IMR-90 (cell line): ENCODE data around the gene HOXA3. TPM values are rescaled to one million over a fixed set of nuclear protein-coding genes. Genes with fewer than 3 reads are reported as not detected.

Experiments used
- ATAC-seq: fragments of 200-7000 bp; cut with Tn5 transposase; 2 replicates; pipeline ENCODE4 v1.9.1; 2020; ENCODE audit warnings: low read depth, mild to moderate bottlenecking, moderate library complexity
- BruUV-seq: library from RNA; stranded (reverse); fragments of 400-500 nt; replicated peaks from 2 replicates; lab custom pipeline; 2021; lab: Mats Ljungman, UMichigan
- CTCF ChIA-PET: fragments of 300-600 bp; formaldehyde crosslinking; extraction: SDS; loops from one replicate; lab custom pipeline; 2021; ENCODE audit warnings: antibody characterized with exemption; lab: Yijun Ruan, JAX
- POLR2A ChIA-PET: fragments of 300-600 bp; sonication (Branson Sonifier 250); formaldehyde crosslinking; loops from one replicate; lab custom pipeline; 2022; ENCODE audit warnings: antibody characterized with exemption; ENCODE audit not compliant: unreplicated experiment; lab: Charles Lee
- DNase-seq: peaks from one replicate; pipeline ENCODE4 v3.0.0; 2013
- H2AFZ ChIP-seq: replicated peaks from 2 replicates; pipeline ENCODE3; 2013; ENCODE audit warnings: low read length, mild to moderate bottlenecking; ENCODE audit not compliant: poor library complexity
- H2AK5ac ChIP-seq: 2 replicates; pipeline ENCODE4 v1.6.1; 2013; ENCODE audit warnings: low read depth, low read length, inconsistent platforms
- H2AK9ac ChIP-seq: replicated peaks from 2 replicates; pipeline ENCODE3; 2013; ENCODE audit warnings: mild to moderate bottlenecking, low read depth, low read length, moderate library complexity; ENCODE audit not compliant: poor library complexity
- H2BK120ac ChIP-seq: 2 replicates; pipeline ENCODE4 v1.6.1; 2013; ENCODE audit warnings: low read depth, low read length, inconsistent platforms
- H2BK15ac ChIP-seq: 3 replicates; pipeline ENCODE4 v1.6.1; 2013; ENCODE audit warnings: low read depth, low read length, inconsistent platforms
- H2BK20ac ChIP-seq: 2 replicates; pipeline ENCODE4 v1.6.1; 2013; ENCODE audit warnings: low read depth, mild to moderate bottlenecking, inconsistent platforms, low read length, moderate library complexity
- H2BK5ac ChIP-seq: 2 replicates; pipeline ENCODE4 v1.6.1; 2013; ENCODE audit warnings: mild to moderate bottlenecking, low read depth, low read length, inconsistent platforms; ENCODE audit not compliant: poor library complexity, severe bottlenecking
- H3K14ac ChIP-seq: replicated peaks from 2 replicates; pipeline ENCODE4 v1.6.1; 2013; ENCODE audit warnings: low read depth, low read length, inconsistent platforms
- H3K18ac ChIP-seq: 2 replicates; pipeline ENCODE4 v1.6.1; 2013; ENCODE audit warnings: low read depth, low read length, control low read depth
- H3K23ac ChIP-seq: 2 replicates; pipeline ENCODE4 v1.6.1; 2013; ENCODE audit warnings: low read depth, low read length, inconsistent platforms
- H3K27ac ChIP-seq: 2 replicates; pipeline ENCODE4 v1.5.1; 2013; ENCODE audit warnings: mild to moderate bottlenecking, control low read depth, low read length; ENCODE audit not compliant: insufficient read depth
- H3K27me3 ChIP-seq: 2 replicates; pipeline ENCODE4 v1.6.1; 2013; ENCODE audit warnings: low read length; ENCODE audit not compliant: control insufficient read depth, insufficient read depth
- H3K36me3 ChIP-seq: 2 replicates; pipeline ENCODE4 v1.6.1; 2013; ENCODE audit warnings: low read length, mixed read lengths; ENCODE audit not compliant: control insufficient read depth, insufficient read depth
- H3K4ac ChIP-seq: 2 replicates; pipeline ENCODE4 v1.6.1; 2013; ENCODE audit warnings: low read depth, low read length, inconsistent platforms
- H3K4me1 ChIP-seq: 2 replicates; pipeline ENCODE4 v1.6.1; 2013; ENCODE audit warnings: low read length, mixed read lengths; ENCODE audit not compliant: control insufficient read depth, insufficient read depth
- H3K4me2 ChIP-seq: 2 replicates; pipeline ENCODE4 v1.6.1; 2013; ENCODE audit warnings: low read depth, mild to moderate bottlenecking, control low read depth, low read length, moderate library complexity
- H3K4me3 ChIP-seq: 2 replicates; pipeline ENCODE4 v1.5.1; 2013; ENCODE audit warnings: low read depth, mild to moderate bottlenecking, control low read depth, low read length, moderate library complexity; ENCODE audit not compliant: insufficient read depth
- H3K56ac ChIP-seq: 2 replicates; pipeline ENCODE4 v1.6.1; 2013; ENCODE audit warnings: low read length, inconsistent platforms; ENCODE audit not compliant: insufficient read depth; ENCODE audit errors: extremely low read depth
- H3K79me1 ChIP-seq, 2 experiments: 2 replicates each; pipeline ENCODE4 v1.6.1; 2013; ENCODE audit warnings: low read length in 2 of 2, inconsistent platforms in 1 of 2, low read depth in 1 of 2
- H3K9ac ChIP-seq: 2 replicates; pipeline ENCODE4 v1.6.1; 2013; ENCODE audit warnings: low read depth, low read length, control low read depth
- H3K9me1 ChIP-seq: 2 replicates; pipeline ENCODE4 v1.6.1; 2013; ENCODE audit warnings: low read length, inconsistent platforms; ENCODE audit not compliant: insufficient read depth
- H3K9me3 ChIP-seq: 2 replicates; pipeline ENCODE4 v1.6.1; 2013; ENCODE audit warnings: low read length; ENCODE audit not compliant: control insufficient read depth, insufficient read depth
- H4K20me1 ChIP-seq: 2 replicates; pipeline ENCODE4 v1.6.1; 2013; ENCODE audit warnings: low read length, inconsistent platforms; ENCODE audit not compliant: insufficient read depth
- H4K5ac ChIP-seq: 2 replicates; pipeline ENCODE4 v1.6.1; 2013; ENCODE audit warnings: mild to moderate bottlenecking, low read depth, low read length, control low read depth
- H4K8ac ChIP-seq, 2 experiments: 2 replicates each; pipeline ENCODE4 v1.6.1; 2013; ENCODE audit warnings: low read depth in 2 of 2, low read length in 2 of 2, control low read depth in 1 of 2, inconsistent platforms in 1 of 2
- H4K91ac ChIP-seq: 2 replicates; pipeline ENCODE4 v1.6.1; 2013; ENCODE audit warnings: low read depth, low read length, inconsistent platforms; ENCODE audit not compliant: insufficient read depth
- BHLHE40 ChIP-seq: fragments of 150-350 bp; IDR thresholded peaks from 2 replicates; pipeline ENCODE4 v1.6.1; 2016; ENCODE audit warnings: mild to moderate bottlenecking, low read depth, low read length
- POLR2A ChIP-seq: IDR thresholded peaks from 2 replicates; pipeline ENCODE4 v1.6.1; 2012; ENCODE audit warnings: mild to moderate bottlenecking, low read depth, low read length
- RAD21 ChIP-seq: IDR thresholded peaks from 2 replicates; pipeline ENCODE4 v1.6.1; 2012; ENCODE audit warnings: low read length, improper control_type of control experiment
- RFX5 ChIP-seq: IDR thresholded peaks from 2 replicates; pipeline ENCODE4 v1.8.0; 2012; ENCODE audit warnings: low read depth, mild to moderate bottlenecking, low read length, moderate library complexity
- SMC3 ChIP-seq: fragments of 150-350 bp; IDR thresholded peaks from 2 replicates; pipeline ENCODE4 v1.6.1; 2016; ENCODE audit warnings: low read depth, mild to moderate bottlenecking, antibody characterized with exemption, low read length, moderate library complexity
- WGBS, 2 experiments: methylation state at CpG; one replicate each; pipeline versions ENCODE4 v1.1.5 to v1.1.7; 2013; ENCODE audit warnings: missing lambda C conversion rate in 2 of 2; ENCODE audit not compliant: insufficient read length in 1 of 2; ENCODE audit errors: extremely low coverage in 2 of 2; 5-methylcytosine and 5-hydroxymethylcytosine counted together
- dilution Hi-C: fragments of 300-500 bp; cut with HindIII; formaldehyde crosslinking; loops from one replicate; pipeline ENCODE4 v1.14.3; 2018; ENCODE audit warnings: low sequenced_read_pairs; ENCODE audit not compliant: unreplicated experiment
- in situ Hi-C: fragments of 300-500 bp; cut with MboI; formaldehyde crosslinking; loops from 3 replicates; pipeline ENCODE4 v1.14.3; 2019; ENCODE audit warnings: low sequenced_read_pairs, inconsistent platforms, mixed read lengths
- intact Hi-C: fragments of 100-400 bp; cut with micrococcal nuclease; formaldehyde crosslinking; loops from 2 replicates; pipeline ENCODE4 v1.10.0; 2022
- polyA plus RNA-seq, 3 experiments: library from polyadenylated mRNA; depleted of rRNA; stranded (reverse); fragments of >200 nt; gene quantifications; 2 replicates each; pipeline ENCODE4 v1.2.3, GENCODE V29; 2012; ENCODE audit warnings: low replicate concordance in 1 of 3
- total RNA-seq: library from RNA; depleted of rRNA; stranded (reverse); fragments of >200 nt; gene quantifications from 2 replicates; pipeline ENCODE4 v1.2.3, GENCODE V29; 2012
- TF ChIP-seq, protein P1 (sequence below): conservative IDR thresholded peaks from 2 replicates; pipeline ENCODE4 v1.5.1; 2012; ENCODE audit warnings: mild to moderate bottlenecking, low read depth, low read length, improper control_type of control experiment
- TF ChIP-seq, protein P2 (sequence below): fragments of 150-350 bp; IDR thresholded peaks from 2 replicates; pipeline ENCODE4 v1.6.1; 2016; ENCODE audit warnings: low read depth, mild to moderate bottlenecking, low read length, moderate library complexity, borderline replicate concordance
- TF ChIP-seq, protein P3 (sequence below): fragments of 150-350 bp; IDR thresholded peaks from 2 replicates; pipeline ENCODE4 v1.6.1; 2017; ENCODE audit warnings: mild to moderate bottlenecking, antibody characterized with exemption, low read length, low read depth

HOXA3 gene
- total and polyA plus RNA-seq, 2 of the 4 experiments (the other 2 are of a cell fraction) = 0.90 to 5.4 TPM

DNA sequence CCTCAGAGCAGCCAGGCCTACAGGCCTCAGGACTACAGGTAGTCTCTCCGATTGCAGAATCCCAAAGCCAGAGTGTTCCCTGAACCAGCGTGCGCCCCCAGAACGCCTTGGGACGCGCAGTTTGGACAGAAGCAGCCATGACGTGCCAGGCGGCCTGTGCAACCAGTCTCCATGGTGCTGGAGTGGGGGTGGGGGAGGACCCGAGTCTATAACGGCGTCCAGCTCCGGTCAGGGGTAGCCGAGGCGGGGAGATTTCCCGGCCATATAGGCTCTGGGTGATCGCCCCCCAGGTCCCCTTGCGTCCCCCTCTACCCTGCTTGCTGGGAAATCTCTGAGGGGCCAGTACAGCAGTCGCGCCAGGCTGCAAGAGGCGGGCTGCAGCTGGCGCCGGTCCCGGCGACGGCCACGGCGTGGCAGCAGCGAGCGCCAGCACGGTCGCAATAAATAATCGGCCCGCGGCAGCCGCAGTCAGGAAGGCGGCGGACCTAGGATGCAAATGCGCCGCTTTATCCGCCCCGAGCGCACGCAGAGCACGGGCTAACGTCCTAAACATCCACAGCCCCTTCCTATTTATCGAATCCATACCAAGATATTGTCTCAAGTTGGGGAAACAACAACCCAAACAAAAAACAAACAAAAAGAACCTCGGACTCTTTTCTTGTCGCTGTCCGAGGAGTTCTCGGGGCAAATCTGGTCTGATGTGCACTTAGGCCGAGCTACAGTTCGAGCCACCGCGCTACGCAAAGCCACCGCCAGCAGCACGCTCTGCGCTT is 1.6 kb downstream of the HOXA3 start:
- H2BK120ac ChIP-seq = peak overlapping the region; percentile 27
- H3K4ac ChIP-seq = peak overlapping the region; percentile 42
- no peaks in the 10 kb centered on the region for H3K27me3 ChIP-seq
- WGBS, 2 experiments = 3% methylated on average over 33 of the region's 58 CpGs; no CpG with 5 or more reads in 1 of the 2 experiments
- H3K9ac ChIP-seq = peak overlapping the region; percentile 74
- POLR2A ChIA-PET = no interaction called here
- peaks cover 9 to 31% of the 10 kb centered on the region in 2 experiments; a peak in 3 of 4 replicates for H3K79me1 ChIP-seq
- H2BK5ac ChIP-seq = peak overlapping the region; percentile 22
- H4K8ac ChIP-seq = peak overlapping the region; percentile 55 to 75; a peak in 2 of 4 replicates
- peaks cover 15% of the 10 kb centered on the region for H3K4me1 ChIP-seq
- H3K9me3 ChIP-seq = no peaks in the 10 kb centered on the region
- peak overlapping the region; percentile 87 for H3K4me2 ChIP-seq
- H3K36me3 ChIP-seq = no peaks in the 10 kb centered on the region; the same call in 1 of the 2 replicates
- H3K56ac ChIP-seq = peak overlapping the region; percentile 75
- TF ChIP-seq, protein P1, sequence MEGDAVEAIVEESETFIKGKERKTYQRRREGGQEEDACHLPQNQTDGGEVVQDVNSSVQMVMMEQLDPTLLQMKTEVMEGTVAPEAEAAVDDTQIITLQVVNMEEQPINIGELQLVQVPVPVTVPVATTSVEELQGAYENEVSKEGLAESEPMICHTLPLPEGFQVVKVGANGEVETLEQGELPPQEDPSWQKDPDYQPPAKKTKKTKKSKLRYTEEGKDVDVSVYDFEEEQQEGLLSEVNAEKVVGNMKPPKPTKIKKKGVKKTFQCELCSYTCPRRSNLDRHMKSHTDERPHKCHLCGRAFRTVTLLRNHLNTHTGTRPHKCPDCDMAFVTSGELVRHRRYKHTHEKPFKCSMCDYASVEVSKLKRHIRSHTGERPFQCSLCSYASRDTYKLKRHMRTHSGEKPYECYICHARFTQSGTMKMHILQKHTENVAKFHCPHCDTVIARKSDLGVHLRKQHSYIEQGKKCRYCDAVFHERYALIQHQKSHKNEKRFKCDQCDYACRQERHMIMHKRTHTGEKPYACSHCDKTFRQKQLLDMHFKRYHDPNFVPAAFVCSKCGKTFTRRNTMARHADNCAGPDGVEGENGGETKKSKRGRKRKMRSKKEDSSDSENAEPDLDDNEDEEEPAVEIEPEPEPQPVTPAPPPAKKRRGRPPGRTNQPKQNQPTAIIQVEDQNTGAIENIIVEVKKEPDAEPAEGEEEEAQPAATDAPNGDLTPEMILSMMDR = peak; percentile 78
- peak; percentile 58 for TF ChIP-seq BHLHE40
- TF ChIP-seq, protein P2, sequence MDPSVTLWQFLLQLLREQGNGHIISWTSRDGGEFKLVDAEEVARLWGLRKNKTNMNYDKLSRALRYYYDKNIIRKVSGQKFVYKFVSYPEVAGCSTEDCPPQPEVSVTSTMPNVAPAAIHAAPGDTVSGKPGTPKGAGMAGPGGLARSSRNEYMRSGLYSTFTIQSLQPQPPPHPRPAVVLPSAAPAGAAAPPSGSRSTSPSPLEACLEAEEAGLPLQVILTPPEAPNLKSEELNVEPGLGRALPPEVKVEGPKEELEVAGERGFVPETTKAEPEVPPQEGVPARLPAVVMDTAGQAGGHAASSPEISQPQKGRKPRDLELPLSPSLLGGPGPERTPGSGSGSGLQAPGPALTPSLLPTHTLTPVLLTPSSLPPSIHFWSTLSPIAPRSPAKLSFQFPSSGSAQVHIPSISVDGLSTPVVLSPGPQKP = no peak
- TF ChIP-seq RFX5 = no peak
- TF ChIP-seq POLR2A = peak; percentile 58; the same call in 1 of the 2 replicates
- peak; percentile 51; the same call in 1 of the 2 replicates for TF ChIP-seq SMC3
- TF ChIP-seq, protein P3, sequence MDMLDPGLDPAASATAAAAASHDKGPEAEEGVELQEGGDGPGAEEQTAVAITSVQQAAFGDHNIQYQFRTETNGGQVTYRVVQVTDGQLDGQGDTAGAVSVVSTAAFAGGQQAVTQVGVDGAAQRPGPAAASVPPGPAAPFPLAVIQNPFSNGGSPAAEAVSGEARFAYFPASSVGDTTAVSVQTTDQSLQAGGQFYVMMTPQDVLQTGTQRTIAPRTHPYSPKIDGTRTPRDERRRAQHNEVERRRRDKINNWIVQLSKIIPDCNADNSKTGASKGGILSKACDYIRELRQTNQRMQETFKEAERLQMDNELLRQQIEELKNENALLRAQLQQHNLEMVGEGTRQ = no peak
- peak; percentile 50 for TF ChIP-seq RAD21
- dilution Hi-C loops = no loop called here
- 0 out of 2 replicates have a peak overlapping the region, but pooled peaks have one; percentile 20 for H2AK5ac ChIP-seq
- intact Hi-C loops = no loop called here
- peak overlapping the region; percentile 68 for H2AK9ac ChIP-seq
- H2BK20ac ChIP-seq = no peak overlapping the region
- peaks cover 3% of the 10 kb centered on the region; the same call in 1 of the 2 replicates for H3K9me1 ChIP-seq
- H2BK15ac ChIP-seq = 0 out of 3 replicates have a peak overlapping the region, but pooled peaks have one; percentile 9
- peak overlapping the region; percentile 83 for H3K27ac ChIP-seq
- no TSS peak for BruUV-seq
- H3K23ac ChIP-seq = peak overlapping the region; percentile 43
- H2AFZ ChIP-seq = peak overlapping the region; percentile 84
- ATAC-seq = peak; percentile 71
- CTCF ChIA-PET = interaction anchor here (0.6 to 1.3 kb wide), 5 partner anchors 9 to 1257 kb away, joined by 3 to 5 read pairs (median 3); no protein-coding TSS in a partner anchor
- H3K4me3 ChIP-seq = peak overlapping the region; percentile 54
- H4K20me1 ChIP-seq = no peaks in the 10 kb centered on the region
- H4K91ac ChIP-seq = peak overlapping the region; percentile 65
- H3K14ac ChIP-seq = peak overlapping the region; percentile 23; the same call in 1 of the 2 replicates
- in situ Hi-C loops = no loop called here
- DNase-seq = peak; percentile 78
- H4K5ac ChIP-seq = peak overlapping the region; percentile 49
- H3K18ac ChIP-seq = peak overlapping the region; percentile 38; the same call in 1 of the 2 replicates
